BJ (cell line): ENCODE data around the gene PIAS4. TPM values are rescaled to one million over a fixed set of nuclear protein-coding genes. Genes with fewer than 3 reads are reported as not detected.

ENCODE experiments used
- CTCF ChIA-PET: fragments of 350-600 bp; formaldehyde crosslinking; extraction: SDS; loops from one replicate; lab custom pipeline; 2021; ENCODE audit warnings: antibody characterized with exemption, inconsistent platforms; lab: Yijun Ruan, JAX
- POLR2A ChIA-PET: fragments of 300-600 bp; sonication (Branson Sonifier 250); formaldehyde crosslinking; extraction: SDS; loops from one replicate; lab custom pipeline; 2021; ENCODE audit warnings: antibody characterized with exemption; lab: Charles Lee
- DNase-seq: peaks from one replicate; pipeline ENCODE4 v3.0.0-alpha.2; 2011; ENCODE audit warnings: low read depth
- H3K27me3 ChIP-seq: 2 replicates; pipeline ENCODE4 v1.6.0; 2011; ENCODE audit warnings: low read length; ENCODE audit not compliant: control insufficient read depth, insufficient read depth
- H3K36me3 ChIP-seq: 2 replicates; pipeline ENCODE4 v1.5.1; 2011; ENCODE audit warnings: low read length; ENCODE audit not compliant: control insufficient read depth, insufficient read depth
- H3K4me3 ChIP-seq: 2 replicates; pipeline ENCODE4 v1.5.1; 2011; ENCODE audit warnings: low read depth, mild to moderate bottlenecking, control low read depth, low read length
- polyA plus RNA-seq: library from polyadenylated mRNA; depleted of rRNA; stranded (reverse); fragments of >200 nt; gene quantifications from 2 replicates; pipeline ENCODE4 v1.2.3, GENCODE V29; 2011
- TF ChIP-seq, protein P1 (sequence below): IDR thresholded peaks from 2 replicates; pipeline ENCODE4 v1.5.1; 2011; ENCODE audit warnings: low read depth, mild to moderate bottlenecking, control low read depth, inconsistent platforms, low read length, moderate library complexity; ENCODE audit not compliant: insufficient read depth

PIAS4 gene
- polyA plus RNA-seq, 1 experiment: 18.2 TPM

DNA sequence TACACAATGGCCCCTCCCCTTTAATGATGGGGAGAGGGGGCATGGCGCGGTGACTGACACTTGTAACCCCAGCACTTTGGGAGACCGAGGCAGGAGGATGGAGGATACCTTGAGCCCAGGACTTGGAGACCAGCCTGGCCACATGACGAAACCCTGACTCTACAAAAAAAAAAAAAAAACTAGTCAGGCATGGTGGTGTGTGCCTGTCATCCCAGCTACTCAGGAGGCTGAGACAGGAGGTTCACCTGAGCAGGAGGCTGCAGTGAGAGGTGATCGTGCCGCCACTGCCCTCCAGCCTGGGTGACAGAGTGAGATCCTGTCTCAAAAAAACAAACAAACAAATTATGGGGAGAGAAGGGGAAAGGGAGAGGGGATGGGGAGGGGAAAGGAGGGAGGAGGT lies 72.9 kb downstream of the PIAS4 start:
- no peak for DNase-seq
- ChIA-PET POLR2A (no interaction called here), CTCF (no interaction called here)
- Histone ChIP-seq H3K36me3 (no peaks in the 10 kb centered on the region), H3K27me3 (no peaks in the 10 kb centered on the region), H3K4me3 (no peak overlapping the region)
- TF ChIP-seq, protein P1, sequence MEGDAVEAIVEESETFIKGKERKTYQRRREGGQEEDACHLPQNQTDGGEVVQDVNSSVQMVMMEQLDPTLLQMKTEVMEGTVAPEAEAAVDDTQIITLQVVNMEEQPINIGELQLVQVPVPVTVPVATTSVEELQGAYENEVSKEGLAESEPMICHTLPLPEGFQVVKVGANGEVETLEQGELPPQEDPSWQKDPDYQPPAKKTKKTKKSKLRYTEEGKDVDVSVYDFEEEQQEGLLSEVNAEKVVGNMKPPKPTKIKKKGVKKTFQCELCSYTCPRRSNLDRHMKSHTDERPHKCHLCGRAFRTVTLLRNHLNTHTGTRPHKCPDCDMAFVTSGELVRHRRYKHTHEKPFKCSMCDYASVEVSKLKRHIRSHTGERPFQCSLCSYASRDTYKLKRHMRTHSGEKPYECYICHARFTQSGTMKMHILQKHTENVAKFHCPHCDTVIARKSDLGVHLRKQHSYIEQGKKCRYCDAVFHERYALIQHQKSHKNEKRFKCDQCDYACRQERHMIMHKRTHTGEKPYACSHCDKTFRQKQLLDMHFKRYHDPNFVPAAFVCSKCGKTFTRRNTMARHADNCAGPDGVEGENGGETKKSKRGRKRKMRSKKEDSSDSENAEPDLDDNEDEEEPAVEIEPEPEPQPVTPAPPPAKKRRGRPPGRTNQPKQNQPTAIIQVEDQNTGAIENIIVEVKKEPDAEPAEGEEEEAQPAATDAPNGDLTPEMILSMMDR: no peak

GRCh38 chr19:4081441-4082129 lies 74.0 kb downstream of the PIAS4 start:
- CTCF ChIA-PET: no interaction called here
- no peak for DNase-seq
- TF ChIP-seq, protein P1: no peak
- Histone ChIP-seq H3K27me3 (no peaks in the 10 kb centered on the region), H3K4me3 (no peak overlapping the region), H3K36me3 (no peaks in the 10 kb centered on the region)
- POLR2A ChIA-PET: interaction anchor here (0.6 to 0.7 kb wide), 2 partner anchors 330 to 372 kb away, joined by 3 to 22 read pairs; no protein-coding TSS in a partner anchor

GRCh38 chr19:4082172-4082571 lies 74.6 kb downstream of the PIAS4 start:
- Histone ChIP-seq H3K4me3 (no peak overlapping the region), H3K27me3 (no peaks in the 10 kb centered on the region), H3K36me3 (no peaks in the 10 kb centered on the region)
- ChIA-PET POLR2A (interaction anchor here (0.7 kb wide), 1 partner anchor 372 kb away, joined by 22 read pairs; no protein-coding TSS in a partner anchor), CTCF (no interaction called here)
- TF ChIP-seq, protein P1: no peak
- DNase-seq: no peak

DNA sequence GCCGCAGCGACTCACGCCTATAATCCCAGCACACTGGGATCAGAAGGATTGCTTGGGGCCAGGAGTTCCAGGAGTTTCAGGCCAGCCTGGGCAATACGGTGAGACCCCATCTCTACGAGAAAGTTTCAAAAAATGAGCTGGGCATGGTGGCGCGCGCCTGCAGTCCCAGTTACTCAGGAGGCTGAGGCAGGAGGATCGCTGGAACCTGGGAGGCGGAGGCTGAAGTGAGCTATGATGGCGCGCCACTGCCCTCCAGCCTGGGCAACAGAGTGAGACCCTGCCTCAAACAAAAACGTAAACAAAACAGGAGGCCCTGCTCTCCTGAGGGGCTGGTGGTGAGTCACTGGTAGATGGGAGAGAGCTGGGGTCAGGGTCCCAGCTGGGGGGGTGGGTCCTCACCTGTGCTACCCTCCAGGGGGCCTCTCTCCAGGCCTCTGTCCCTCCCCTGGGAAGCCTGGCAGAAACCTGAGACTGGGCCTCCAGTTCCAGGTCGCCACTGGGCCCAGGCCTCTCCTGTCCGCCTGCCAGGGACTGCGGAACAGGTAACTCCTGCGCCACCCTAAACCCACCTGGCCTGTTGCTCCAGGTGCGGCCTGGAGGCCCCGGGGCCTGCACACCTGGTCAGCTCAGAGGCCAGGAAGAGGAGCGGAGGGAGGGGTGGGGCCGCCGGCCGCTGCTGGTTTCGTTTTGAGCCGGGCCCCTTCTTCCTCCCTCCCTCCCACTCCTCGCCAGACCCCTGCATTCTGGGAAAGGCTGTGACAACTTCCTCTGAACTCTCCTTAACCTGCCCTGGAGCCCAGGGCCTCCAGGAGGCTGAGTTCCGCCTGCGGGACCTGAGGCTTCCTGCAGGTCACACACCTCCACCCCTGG lies 76.4 kb downstream of the PIAS4 start:
- H3K27me3 ChIP-seq: no peaks in the 10 kb centered on the region
- POLR2A ChIA-PET: no interaction called here
- CTCF ChIA-PET: no interaction called here
- TF ChIP-seq, protein P1: no peak
- no peak for DNase-seq
- H3K36me3 ChIP-seq: no peaks in the 10 kb centered on the region; the same call in 1 of the 2 replicates
- H3K4me3 ChIP-seq: no peak overlapping the region

DNA sequence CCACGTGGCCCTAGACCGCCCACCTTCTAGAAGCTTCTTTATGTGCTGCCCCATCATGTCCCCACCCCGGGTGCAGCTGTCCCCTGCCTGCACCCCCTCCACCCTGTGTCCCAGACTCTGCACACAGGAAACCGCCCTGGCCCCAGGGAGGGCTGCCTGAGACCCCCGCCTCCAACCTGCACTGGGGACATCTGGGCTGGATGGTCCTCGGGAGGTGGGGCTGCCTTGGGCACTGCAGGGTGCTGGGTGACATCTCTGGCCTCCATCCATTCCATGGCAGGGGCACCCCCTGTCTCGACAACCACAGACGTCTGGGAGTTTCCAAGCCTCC lies 77.0 kb downstream of the PIAS4 start:
- ChIA-PET CTCF (no interaction called here), POLR2A (no interaction called here)
- Histone ChIP-seq H3K4me3 (no peak overlapping the region), H3K27me3 (no peaks in the 10 kb centered on the region), H3K36me3 (peaks cover 4% of the 10 kb centered on the region)
- no peak for DNase-seq
- TF ChIP-seq, protein P1: no peak
